GM19467 (cell line): Measurements from ENCODE around the gene KCNJ3.

Source experiments
- ATAC-seq: cut with Tn5 transposase; IDR thresholded peaks from one replicate; pipeline ENCODE4 v1.9.1; 2021; ENCODE audit warnings: mild to moderate bottlenecking, moderate library complexity; ENCODE audit not compliant: unreplicated experiment

The KCNJ3 gene

GRCh38 chr2:154698296-154698720, at the start of gene KCNJ3:
KCNJ3 (plus strand) TSS chr2:154698695; CDS start chr2:154698776, 81 bp downstream.
- no peak for ATAC-seq

GRCh38 chr2:154655499-154655898, 43.0 kb upstream of the KCNJ3 start:
- ATAC-seq = no peak

GRCh38 chr2:154658854-154659253, 39.6 kb upstream of the KCNJ3 start:
- ATAC-seq = no peak

- no peak for ATAC-seq
Measured at GRCh38 chr2:154664248-154664647, 34.2 kb upstream of the KCNJ3 start.

GRCh38 chr2:154670083-154670482, 28.4 kb upstream of the KCNJ3 start:
- no peak for ATAC-seq

GRCh38 chr2:154673694-154674093, 24.8 kb upstream of the KCNJ3 start:
- ATAC-seq = no peak

- ATAC-seq = no peak
Measured at GRCh38 chr2:154677401-154677800, 21.1 kb upstream of the KCNJ3 start.

- ATAC-seq = no peak
Measured at GRCh38 chr2:154681741-154682140, 16.8 kb upstream of the KCNJ3 start.

GRCh38 chr2:154686162-154686561, 12.3 kb upstream of the KCNJ3 start:
- ATAC-seq = no peak

- ATAC-seq = no peak
Measured at GRCh38 chr2:154688373-154688772, 10.1 kb upstream of the KCNJ3 start.

GRCh38 chr2:154689158-154689557, 9.3 kb upstream of the KCNJ3 start:
- ATAC-seq = no peak

GRCh38 chr2:154692927-154693326, 5.6 kb upstream of the KCNJ3 start:
- no peak for ATAC-seq

- no peak for ATAC-seq
Measured at GRCh38 chr2:154693741-154694340, 4.7 kb upstream of the KCNJ3 start.

- no peak for ATAC-seq
Measured at GRCh38 chr2:154694881-154695280, 3.6 kb upstream of the KCNJ3 start.

- ATAC-seq = no peak
Measured at GRCh38 chr2:154696369-154696768, 2.1 kb upstream of the KCNJ3 start.

GRCh38 chr2:154696810-154697417, 1.6 kb upstream of the KCNJ3 start:
- no peak for ATAC-seq

GRCh38 chr2:154697418-154698252, 860 bp upstream of the KCNJ3 start:
- no peak for ATAC-seq

GRCh38 chr2:154698721-154699574, 453 bp downstream of the KCNJ3 start:
- ATAC-seq = no peak

- no peak for ATAC-seq
Measured at GRCh38 chr2:154699575-154699930, 1.1 kb downstream of the KCNJ3 start.

- ATAC-seq = no peak
Measured at GRCh38 chr2:154700136-154700535, 1.6 kb downstream of the KCNJ3 start.

GRCh38 chr2:154704991-154705390, 6.5 kb downstream of the KCNJ3 start:
- ATAC-seq = no peak
